H4 (cell line): ENCODE results near the gene FRMPD1. TPM values are rescaled to one million over a fixed set of nuclear protein-coding genes. Genes with fewer than 3 reads are reported as not detected.

ENCODE experiments used
- DNase-seq: peaks from one replicate; pipeline ENCODE4 v3.0.0-alpha.2; 2015; ENCODE audit warnings: low spot score
- total RNA-seq: library from RNA; depleted of rRNA; stranded (reverse); fragments of >200 nt; shearing (Covaris generic); gene quantifications from 2 replicates; pipeline ENCODE4 v1.2.3, GENCODE V29; 2014; rRNA removed

The FRMPD1 gene
- total RNA-seq, 1 experiment from 2014 or later: not detected

DNA sequence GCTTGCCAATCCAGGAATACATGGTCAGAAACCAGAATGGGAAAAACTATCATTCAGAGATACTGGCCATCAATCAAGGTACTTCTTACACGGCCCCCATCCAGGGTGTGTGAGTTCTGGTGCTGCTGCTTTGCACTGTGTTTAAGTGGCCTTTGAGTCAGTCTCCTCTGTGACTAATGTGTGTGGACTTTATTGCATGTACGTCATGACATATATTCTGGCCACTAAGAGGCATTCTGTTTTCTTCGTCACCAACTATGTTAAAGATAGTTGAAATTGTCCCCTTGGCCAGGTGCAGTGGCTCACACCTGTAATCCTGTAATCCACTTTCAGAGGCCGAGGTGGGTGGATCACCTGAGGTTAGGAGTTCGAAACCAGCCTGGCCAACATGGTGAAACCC, 125.6 kb downstream of the FRMPD1 start:
- DNase-seq: no peak

DNA sequence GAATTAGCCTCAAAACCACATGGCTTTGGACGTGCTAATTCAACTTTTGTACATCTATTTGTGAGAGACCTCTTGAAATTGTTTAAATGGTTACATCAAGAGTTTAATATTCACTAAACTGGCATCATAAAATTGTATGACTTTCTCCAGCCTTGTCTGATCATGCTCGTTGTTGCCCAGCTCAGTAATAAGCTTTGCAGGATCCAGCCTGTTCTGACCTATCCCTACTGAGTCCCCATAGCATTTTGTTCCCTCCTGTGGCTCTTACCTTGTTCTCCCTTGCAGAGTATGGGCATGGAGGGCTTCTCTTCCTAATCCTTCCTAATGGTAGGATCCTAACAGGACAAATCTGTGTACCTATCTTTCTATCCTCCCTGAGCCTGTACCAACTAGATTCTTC, 127.8 kb downstream of the FRMPD1 start:
- no peak for DNase-seq

DNA sequence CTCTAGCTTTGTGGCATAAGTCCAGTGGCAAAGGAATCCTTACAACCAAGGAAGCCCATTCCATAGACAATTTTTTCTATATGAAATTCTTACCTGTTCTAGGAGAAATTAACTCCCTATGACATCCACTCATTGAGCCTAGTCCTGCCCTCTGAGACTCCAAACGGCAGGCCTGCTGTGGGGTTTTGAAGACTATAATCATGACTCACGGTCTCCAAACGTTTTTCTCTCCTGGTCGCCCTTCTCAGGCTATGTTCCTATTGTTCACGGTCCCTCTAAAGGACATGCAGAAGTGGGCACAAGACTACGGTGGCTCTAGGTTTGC, 133.5 kb downstream of the FRMPD1 start:
- no peak for DNase-seq

DNA sequence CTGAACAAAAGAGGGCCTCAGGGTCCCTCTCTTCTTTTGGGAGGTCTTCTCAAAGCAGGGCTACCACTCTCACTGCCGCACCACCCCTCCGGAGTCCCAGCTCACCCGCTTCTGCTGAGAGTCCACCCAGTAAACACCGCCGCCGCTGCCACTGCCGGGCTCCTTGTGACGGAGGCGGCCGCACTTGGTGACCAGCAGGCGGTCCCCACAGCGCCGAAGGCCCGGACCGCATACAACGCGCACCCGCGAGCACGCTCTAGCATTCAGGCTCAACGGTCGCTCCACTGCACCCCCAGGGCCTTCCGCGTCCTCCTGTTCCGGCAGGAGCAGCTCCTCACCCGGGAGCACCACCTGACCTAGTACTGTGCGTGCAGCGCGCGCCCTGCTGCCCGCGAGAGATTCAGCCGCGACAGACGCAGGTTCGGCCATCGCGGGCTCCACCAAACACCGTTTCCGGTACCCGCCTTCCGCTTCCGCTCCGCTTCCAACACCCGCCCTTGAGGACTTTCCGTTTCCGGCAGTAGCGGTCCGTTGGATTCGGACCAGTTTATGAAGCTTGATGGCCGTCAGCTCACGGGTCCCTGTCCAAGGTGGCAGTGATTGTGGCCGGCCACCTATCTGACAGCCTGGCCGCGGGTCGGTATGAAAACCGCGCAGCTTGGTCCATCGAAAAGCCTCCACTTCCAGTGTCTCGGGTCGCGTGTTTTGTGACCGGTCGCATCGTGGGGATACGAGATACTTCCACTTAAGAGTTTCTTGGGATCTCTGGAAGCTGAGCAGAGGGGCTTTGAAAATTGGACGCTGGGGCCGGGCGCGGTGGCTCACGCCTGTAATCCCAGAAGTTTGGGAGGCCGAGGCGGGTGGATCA, 134.1 kb downstream of the FRMPD1 start, which contains the start of gene EXOSC3:
TSS of gene EXOSC3 (minus strand) at position 449 of the 868 bp plus-strand sequence. CDS start at position 429, 20 bp downstream.
- DNase-seq: peak; percentile 92

DNA sequence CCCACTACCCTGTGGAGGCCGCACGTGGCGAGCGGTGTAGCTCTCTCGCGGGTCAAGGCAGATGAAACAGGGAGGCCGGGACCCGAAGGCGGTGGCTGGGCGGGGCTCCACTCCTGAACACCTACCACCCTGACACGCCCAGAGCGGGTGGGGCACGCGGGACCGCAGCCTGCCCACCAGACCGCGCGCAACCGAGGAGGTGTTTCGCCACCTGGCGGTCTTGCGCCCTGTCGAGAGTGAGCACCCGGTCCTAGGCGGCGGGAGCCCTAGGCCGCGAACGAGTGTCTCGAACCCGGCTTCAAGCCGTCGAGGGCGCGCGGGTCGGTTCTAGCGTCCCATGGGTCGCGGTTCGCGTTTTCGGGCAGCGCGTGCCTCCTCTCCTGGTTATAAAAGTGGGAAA, 136.3 kb downstream of the FRMPD1 start:
- DNase-seq: no peak

DNA sequence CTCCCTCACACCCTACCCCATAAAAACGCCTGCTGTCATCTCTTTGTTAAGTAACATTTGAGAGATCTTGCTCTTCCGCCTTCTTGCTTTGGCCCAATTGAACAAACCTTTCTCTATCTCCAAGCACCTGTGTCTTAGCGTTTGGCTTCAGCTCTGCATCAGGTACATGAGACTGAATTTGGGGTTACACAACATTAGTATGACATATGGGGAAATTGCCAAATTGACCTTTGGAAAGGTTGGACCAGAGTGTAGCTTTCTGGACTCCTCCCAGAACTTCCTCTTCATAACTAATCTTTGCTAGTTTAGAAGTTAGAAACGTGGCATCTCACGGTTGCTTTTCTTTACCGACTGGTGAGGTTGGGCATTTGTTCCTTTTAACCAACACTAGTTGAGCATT, 137.6 kb downstream of the FRMPD1 start:
- no peak for DNase-seq

DNA sequence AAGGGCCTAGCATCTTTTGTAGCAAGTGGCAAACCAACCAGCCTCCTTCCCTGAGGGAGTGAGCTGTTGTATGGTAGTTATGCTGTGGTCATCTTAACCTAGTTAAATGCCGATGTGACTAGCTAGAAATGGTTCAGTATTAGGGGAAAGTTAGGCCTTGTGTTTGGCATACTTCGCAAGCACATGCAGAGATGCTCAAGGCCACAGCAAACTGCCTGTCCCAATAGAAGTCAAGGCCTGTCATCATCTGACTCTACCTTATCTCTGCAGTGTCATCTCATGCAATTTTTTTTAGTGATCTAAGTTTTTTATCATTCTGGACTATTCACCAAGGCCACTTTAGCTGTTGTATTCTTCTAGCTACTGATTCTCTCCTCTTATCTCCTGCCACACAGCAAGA, 139.3 kb downstream of the FRMPD1 start:
- DNase-seq: no peak

DNA sequence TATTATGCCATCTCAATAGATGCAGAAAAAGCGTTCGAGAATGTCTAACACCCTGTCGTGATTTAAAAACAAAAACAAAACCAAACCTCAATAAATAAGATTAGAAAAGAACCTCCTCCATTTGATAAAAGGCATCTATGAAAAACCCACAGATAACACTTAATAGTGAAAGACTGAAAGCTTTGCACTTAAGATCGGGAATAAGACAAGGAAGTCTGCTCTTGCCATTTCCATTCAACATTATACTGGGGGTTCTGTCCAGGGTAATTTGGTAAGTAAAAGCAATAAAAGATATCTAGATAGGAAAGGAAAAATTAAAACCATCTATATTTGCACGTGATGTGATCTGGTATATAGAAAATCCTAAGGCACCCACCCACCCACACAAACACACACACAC, 141.4 kb downstream of the FRMPD1 start:
- DNase-seq: no peak

DNA sequence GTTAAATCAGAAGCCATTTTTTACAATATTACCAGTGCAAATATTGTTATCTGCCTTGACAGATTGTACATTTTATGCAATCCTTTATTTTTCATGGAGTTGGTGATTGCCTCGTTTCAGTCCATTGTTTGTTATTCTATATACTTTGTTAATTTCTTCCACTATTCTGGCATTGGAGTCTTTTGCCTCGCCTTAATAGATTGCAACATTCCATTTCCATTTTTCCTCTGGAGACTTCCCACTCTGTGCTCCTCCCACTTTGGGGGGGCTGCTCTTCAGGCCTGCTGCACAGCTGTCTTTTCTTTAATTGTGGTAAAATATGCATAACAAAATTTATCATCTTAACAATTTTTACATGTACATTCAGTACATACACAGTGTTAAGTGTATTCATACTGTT, 145.5 kb downstream of the FRMPD1 start:
- no peak for DNase-seq

Other genes starting within 250 kb of the FRMPD1 start
- gene GRHPR, start 228.3 kb upstream of the FRMPD1 start, total RNA-seq: 172 and 191 TPM in 2 replicates
- 13.6 and 14.6 TPM in 2 replicates for gene ZBTB5, start 185.5 kb upstream of the FRMPD1 start, total RNA-seq
- gene POLR1E, start 165.0 kb upstream of the FRMPD1 start, total RNA-seq: 57.2 and 59.7 TPM in 2 replicates
- gene FBXO10, start 74.6 kb upstream of the FRMPD1 start, total RNA-seq: 7.2 and 9.8 TPM in 2 replicates
- 357 and 397 TPM in 2 replicates for gene TOMM5, start 58.4 kb upstream of the FRMPD1 start, total RNA-seq
- gene TRMT10B, start 102.9 kb downstream of the FRMPD1 start, total RNA-seq: 1.3 and 1.5 TPM in 2 replicates
- 80.8 and 117 TPM in 2 replicates for gene EXOSC3, start 134.1 kb downstream of the FRMPD1 start, total RNA-seq
- 32.4 and 33.3 TPM in 2 replicates for gene DCAF10, start 149.8 kb downstream of the FRMPD1 start, total RNA-seq